K562 (cell line): ENCODE data around the gene RHBDL3.

Source experiments
- ATF7 ChIP-seq: fragments of 450-650 bp; IDR thresholded peaks from 2 replicates; pipeline ENCODE4 v1.7.1; 2014; ENCODE audit warnings: mild to moderate bottlenecking, moderate library complexity
- BRF1 ChIP-seq: IDR thresholded peaks from 3 replicates; pipeline ENCODE4 v1.6.1; 2011; ENCODE audit warnings: borderline replicate concordance, mild to moderate bottlenecking; ENCODE audit not compliant: insufficient read length; ENCODE audit errors: extremely low read depth
- CREB1 ChIP-seq, 2 experiments: sonication (generic) in 1 of 2; formaldehyde crosslinking in 1 of 2; IDR thresholded peaks; 2 replicates each; pipeline versions ENCODE4 v1.6.1 to v1.8.0; 2012 to 2022; ENCODE audit warnings: inconsistent platforms in 1 of 2, mild to moderate bottlenecking in 1 of 2, missing genetic modification reagents in 1 of 2, moderate library complexity in 1 of 2
- GATA2 ChIP-seq: sonication (generic); formaldehyde crosslinking; IDR thresholded peaks from 2 replicates; pipeline ENCODE4 v1.4.0; 2020; ENCODE audit warnings: mild to moderate bottlenecking, missing genetic modification reagents
- MEIS2 ChIP-seq: fragments of 450-650 bp; IDR thresholded peaks from 2 replicates; pipeline ENCODE4 v1.6.1; 2014; ENCODE audit warnings: mild to moderate bottlenecking; ENCODE audit not compliant: partially characterized antibody
- NFYB ChIP-seq: IDR thresholded peaks from 2 replicates; pipeline ENCODE4 v1.6.1; 2011; ENCODE audit warnings: mild to moderate bottlenecking, moderate library complexity; ENCODE audit not compliant: insufficient read length; ENCODE audit errors: extremely low read depth
- RBM22 ChIP-seq: fragments of 200-400 bp; formaldehyde crosslinking; IDR thresholded peaks from 2 replicates; pipeline ENCODE4 v1.6.1; 2018; ENCODE audit warnings: low read length, low read depth; ENCODE audit not compliant: poor library complexity, severe bottlenecking
- SMAD3 ChIP-seq: fragments of 450-650 bp; formaldehyde crosslinking; conservative IDR thresholded peaks from 2 replicates; pipeline ENCODE4 v1.4.0; 2020; ENCODE audit warnings: mild to moderate bottlenecking
- ZNF324 ChIP-seq: fragments of 250-450 bp; sonication (Bioruptor Pico); IDR thresholded peaks from 2 replicates; pipeline ENCODE4 v1.4.0; 2020; ENCODE audit warnings: mild to moderate bottlenecking
- TF ChIP-seq, protein P1 (sequence below), 2 experiments: IDR thresholded peaks; 2 replicates each; pipeline ENCODE4 v1.6.1; 2012; ENCODE audit warnings: improper control_type of control experiment in 2 of 2, low read depth in 2 of 2, low read length in 2 of 2, borderline replicate concordance in 1 of 2
- TF ChIP-seq, protein P2 (sequence below), 2 experiments: fragments of 200-800 bp in 1 of 2; sonication (Bioruptor generic) in 1 of 2; sonication (generic) in 1 of 2; formaldehyde crosslinking in 1 of 2; IDR thresholded peaks in 1 of 2; conservative IDR thresholded peaks in 1 of 2; 2 replicates each; pipeline versions ENCODE4 v1.5.0 to v1.6.1; 2016 to 2020; ENCODE audit warnings: missing compliant biosample characterization in 1 of 2, missing genetic modification characterization in 1 of 2, missing genetic modification reagents in 1 of 2
- TF ChIP-seq, protein P3 (sequence below): sonication (generic); formaldehyde crosslinking; IDR thresholded peaks from 2 replicates; pipeline ENCODE4 v1.8.0; 2022; ENCODE audit warnings: mild to moderate bottlenecking, low read depth, missing genetic modification reagents
- TF ChIP-seq, protein P4 (sequence below), 3 experiments: IDR thresholded peaks in 2 of 3; conservative IDR thresholded peaks in 1 of 3; 2 replicates each; pipeline ENCODE4 v1.5.1; 2011 to 2012; ENCODE audit warnings: low read length in 3 of 3, mild to moderate bottlenecking in 3 of 3, control low read depth in 2 of 3, improper control_type of control experiment in 1 of 3, inconsistent platforms in 1 of 3, low read depth in 1 of 3, mixed read lengths in 1 of 3, moderate library complexity in 1 of 3; ENCODE audit not compliant: insufficient read depth in 2 of 3

DNA sequence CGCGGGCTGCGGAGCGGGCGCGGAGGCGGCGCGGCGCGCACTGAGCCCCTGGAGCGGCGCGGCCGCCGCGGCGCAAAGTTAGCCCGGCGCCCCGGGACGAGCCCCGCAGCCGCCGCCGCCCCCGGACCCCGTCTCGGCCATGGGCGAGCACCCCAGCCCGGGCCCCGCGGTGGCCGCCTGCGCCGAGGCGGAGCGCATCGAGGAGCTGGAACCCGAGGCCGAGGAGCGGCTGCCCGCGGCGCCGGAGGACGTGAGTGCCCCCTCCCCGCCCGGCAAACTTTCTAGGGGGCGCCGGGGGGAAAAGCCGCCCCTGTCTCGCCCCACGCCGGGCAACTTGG, 388 bp downstream of the RHBDL3 start:
- TF ChIP-seq RBM22 (no peak), ZNF324 (CRISPR knock-in tag) (no peak), NFYB (no peak), BRF1 (no peak), GATA2 (CRISPR knock-in tag) (no peak), ATF7 (no peak), SMAD3 (CRISPR knock-in tag) (no peak), CREB1 (IDR thresholded peaks at IDR 0.05) (no peak), CREB1 (CRISPR knock-in tag; IDR thresholded peaks at IDR 0.05) (no peak), MEIS2 (no peak)
- TF ChIP-seq, protein P1, sequence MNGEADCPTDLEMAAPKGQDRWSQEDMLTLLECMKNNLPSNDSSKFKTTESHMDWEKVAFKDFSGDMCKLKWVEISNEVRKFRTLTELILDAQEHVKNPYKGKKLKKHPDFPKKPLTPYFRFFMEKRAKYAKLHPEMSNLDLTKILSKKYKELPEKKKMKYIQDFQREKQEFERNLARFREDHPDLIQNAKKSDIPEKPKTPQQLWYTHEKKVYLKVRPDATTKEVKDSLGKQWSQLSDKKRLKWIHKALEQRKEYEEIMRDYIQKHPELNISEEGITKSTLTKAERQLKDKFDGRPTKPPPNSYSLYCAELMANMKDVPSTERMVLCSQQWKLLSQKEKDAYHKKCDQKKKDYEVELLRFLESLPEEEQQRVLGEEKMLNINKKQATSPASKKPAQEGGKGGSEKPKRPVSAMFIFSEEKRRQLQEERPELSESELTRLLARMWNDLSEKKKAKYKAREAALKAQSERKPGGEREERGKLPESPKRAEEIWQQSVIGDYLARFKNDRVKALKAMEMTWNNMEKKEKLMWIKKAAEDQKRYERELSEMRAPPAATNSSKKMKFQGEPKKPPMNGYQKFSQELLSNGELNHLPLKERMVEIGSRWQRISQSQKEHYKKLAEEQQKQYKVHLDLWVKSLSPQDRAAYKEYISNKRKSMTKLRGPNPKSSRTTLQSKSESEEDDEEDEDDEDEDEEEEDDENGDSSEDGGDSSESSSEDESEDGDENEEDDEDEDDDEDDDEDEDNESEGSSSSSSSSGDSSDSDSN (IDR thresholded peaks at IDR 0.05; ENCODE audit: borderline replicate concordance in 1 of 2, low read depth in 2 of 2, low read length in 2 of 2), result no peak
- TF ChIP-seq, protein P2, sequence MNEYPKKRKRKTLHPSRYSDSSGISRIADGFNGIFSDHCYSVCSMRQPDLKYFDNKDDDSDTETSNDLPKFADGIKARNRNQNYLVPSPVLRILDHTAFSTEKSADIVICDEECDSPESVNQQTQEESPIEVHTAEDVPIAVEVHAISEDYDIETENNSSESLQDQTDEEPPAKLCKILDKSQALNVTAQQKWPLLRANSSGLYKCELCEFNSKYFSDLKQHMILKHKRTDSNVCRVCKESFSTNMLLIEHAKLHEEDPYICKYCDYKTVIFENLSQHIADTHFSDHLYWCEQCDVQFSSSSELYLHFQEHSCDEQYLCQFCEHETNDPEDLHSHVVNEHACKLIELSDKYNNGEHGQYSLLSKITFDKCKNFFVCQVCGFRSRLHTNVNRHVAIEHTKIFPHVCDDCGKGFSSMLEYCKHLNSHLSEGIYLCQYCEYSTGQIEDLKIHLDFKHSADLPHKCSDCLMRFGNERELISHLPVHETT (CRISPR knock-in tag; conservative IDR thresholded peaks at IDR 0.05 in 1 of 2, IDR thresholded peaks at IDR 0.05 in 1 of 2), result no peak
- TF ChIP-seq, protein P3, sequence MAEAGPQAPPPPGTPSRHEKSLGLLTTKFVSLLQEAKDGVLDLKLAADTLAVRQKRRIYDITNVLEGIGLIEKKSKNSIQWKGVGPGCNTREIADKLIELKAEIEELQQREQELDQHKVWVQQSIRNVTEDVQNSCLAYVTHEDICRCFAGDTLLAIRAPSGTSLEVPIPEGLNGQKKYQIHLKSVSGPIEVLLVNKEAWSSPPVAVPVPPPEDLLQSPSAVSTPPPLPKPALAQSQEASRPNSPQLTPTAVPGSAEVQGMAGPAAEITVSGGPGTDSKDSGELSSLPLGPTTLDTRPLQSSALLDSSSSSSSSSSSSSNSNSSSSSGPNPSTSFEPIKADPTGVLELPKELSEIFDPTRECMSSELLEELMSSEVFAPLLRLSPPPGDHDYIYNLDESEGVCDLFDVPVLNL (CRISPR knock-in tag), result no peak
- TF ChIP-seq, protein P4, sequence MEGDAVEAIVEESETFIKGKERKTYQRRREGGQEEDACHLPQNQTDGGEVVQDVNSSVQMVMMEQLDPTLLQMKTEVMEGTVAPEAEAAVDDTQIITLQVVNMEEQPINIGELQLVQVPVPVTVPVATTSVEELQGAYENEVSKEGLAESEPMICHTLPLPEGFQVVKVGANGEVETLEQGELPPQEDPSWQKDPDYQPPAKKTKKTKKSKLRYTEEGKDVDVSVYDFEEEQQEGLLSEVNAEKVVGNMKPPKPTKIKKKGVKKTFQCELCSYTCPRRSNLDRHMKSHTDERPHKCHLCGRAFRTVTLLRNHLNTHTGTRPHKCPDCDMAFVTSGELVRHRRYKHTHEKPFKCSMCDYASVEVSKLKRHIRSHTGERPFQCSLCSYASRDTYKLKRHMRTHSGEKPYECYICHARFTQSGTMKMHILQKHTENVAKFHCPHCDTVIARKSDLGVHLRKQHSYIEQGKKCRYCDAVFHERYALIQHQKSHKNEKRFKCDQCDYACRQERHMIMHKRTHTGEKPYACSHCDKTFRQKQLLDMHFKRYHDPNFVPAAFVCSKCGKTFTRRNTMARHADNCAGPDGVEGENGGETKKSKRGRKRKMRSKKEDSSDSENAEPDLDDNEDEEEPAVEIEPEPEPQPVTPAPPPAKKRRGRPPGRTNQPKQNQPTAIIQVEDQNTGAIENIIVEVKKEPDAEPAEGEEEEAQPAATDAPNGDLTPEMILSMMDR (IDR thresholded peaks at IDR 0.05 in 2 of 3, conservative IDR thresholded peaks at IDR 0.05 in 1 of 3; ENCODE audit: insufficient read depth in 2 of 3, low read depth in 1 of 3, low read length in 3 of 3), result no peak
